ENCODE data around the gene EFTUD2. TPM values are rescaled to one million over a fixed set of nuclear protein-coding genes. Genes with fewer than 3 reads are reported as not detected.

EFTUD2 gene
- total and polyA plus RNA-seq, 9 of the 15 experiments (the other 6 are each of a cell fraction or from before 2014, with no cell fraction given): 65.8 to 362 (median 218) TPM

- TF ChIP-seq, protein P1, sequence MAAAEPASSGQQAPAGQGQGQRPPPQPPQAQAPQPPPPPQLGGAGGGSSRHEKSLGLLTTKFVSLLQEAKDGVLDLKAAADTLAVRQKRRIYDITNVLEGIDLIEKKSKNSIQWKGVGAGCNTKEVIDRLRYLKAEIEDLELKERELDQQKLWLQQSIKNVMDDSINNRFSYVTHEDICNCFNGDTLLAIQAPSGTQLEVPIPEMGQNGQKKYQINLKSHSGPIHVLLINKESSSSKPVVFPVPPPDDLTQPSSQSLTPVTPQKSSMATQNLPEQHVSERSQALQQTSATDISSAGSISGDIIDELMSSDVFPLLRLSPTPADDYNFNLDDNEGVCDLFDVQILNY (CRISPR knock-in tag; IDR thresholded peaks at IDR 0.05): no peak
- TF ChIP-seq POLR2AphosphoS5 (IDR thresholded peaks at IDR 0.05; ENCODE audit: control insufficient read depth, insufficient read depth, low read depth, low read length): peak; percentile 30; the same call in 1 of the 2 replicates
- TF ChIP-seq, protein P2, sequence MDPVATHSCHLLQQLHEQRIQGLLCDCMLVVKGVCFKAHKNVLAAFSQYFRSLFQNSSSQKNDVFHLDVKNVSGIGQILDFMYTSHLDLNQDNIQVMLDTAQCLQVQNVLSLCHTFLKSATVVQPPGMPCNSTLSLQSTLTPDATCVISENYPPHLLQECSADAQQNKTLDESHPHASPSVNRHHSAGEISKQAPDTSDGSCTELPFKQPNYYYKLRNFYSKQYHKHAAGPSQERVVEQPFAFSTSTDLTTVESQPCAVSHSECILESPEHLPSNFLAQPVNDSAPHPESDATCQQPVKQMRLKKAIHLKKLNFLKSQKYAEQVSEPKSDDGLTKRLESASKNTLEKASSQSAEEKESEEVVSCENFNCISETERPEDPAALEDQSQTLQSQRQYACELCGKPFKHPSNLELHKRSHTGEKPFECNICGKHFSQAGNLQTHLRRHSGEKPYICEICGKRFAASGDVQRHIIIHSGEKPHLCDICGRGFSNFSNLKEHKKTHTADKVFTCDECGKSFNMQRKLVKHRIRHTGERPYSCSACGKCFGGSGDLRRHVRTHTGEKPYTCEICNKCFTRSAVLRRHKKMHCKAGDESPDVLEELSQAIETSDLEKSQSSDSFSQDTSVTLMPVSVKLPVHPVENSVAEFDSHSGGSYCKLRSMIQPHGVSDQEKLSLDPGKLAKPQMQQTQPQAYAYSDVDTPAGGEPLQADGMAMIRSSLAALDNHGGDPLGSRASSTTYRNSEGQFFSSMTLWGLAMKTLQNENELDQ (CRISPR knock-in tag; IDR thresholded peaks at IDR 0.05; ENCODE audit: borderline replicate concordance): no peak
- H3K4me3 ChIP-seq: no peak overlapping the region
- no peaks in the 10 kb centered on the region for H3K27me3 ChIP-seq (ENCODE audit: control insufficient read depth in 2 of 2, insufficient read depth in 2 of 2, low read length in 2 of 2)
- no peaks in the 10 kb centered on the region for H3K9me3 ChIP-seq (replicated peaks; ENCODE audit: control insufficient read depth, insufficient read depth, low read depth, low read length)
- no peaks in the 10 kb centered on the region for H3K4me1 ChIP-seq (replicated peaks in 1 of 2; ENCODE audit: control insufficient read depth in 2 of 2, insufficient read depth in 2 of 2, low read length in 2 of 2)
- WGBS (ENCODE audit: insufficient coverage, low coverage, missing lambda C conversion rate): 86% methylated on average over 7 of the region's 7 CpGs
- H3K9me1 ChIP-seq (ENCODE audit: control insufficient read depth, insufficient read depth, low read length): no peaks in the 10 kb centered on the region
- H3K27ac ChIP-seq (ENCODE audit: extremely low read depth, low read depth, low read length): no peak overlapping the region
- intact Hi-C loops (cut with micrococcal nuclease): no loop called here
- no peak overlapping the region for H3K9ac ChIP-seq (ENCODE audit: insufficient read depth in 1 of 2, low read depth in 2 of 2, low read length in 2 of 2)
- H2AFZ ChIP-seq (ENCODE audit: low read depth, low read length): no peak overlapping the region
- H3K79me2 ChIP-seq (ENCODE audit: control insufficient read depth, insufficient read depth, low read length): no peaks in the 10 kb centered on the region
- CTCF ChIA-PET (ENCODE audit: low intra/inter-chr PET ratio): no interaction called here
- peaks cover 50% of the 10 kb centered on the region for H3K36me3 ChIP-seq (ENCODE audit: control insufficient read depth, insufficient read depth, low read length)
- no peaks in the 10 kb centered on the region; the same call in 1 of the 2 replicates for H4K20me1 ChIP-seq (replicated peaks; ENCODE audit: control insufficient read depth, insufficient read depth, low read length)
- no peak for ATAC-seq
- H3K4me2 ChIP-seq (ENCODE audit: insufficient read depth, low read length): no peak overlapping the region
- FAIRE-seq: no peak
- POLR2A ChIA-PET: interaction anchor here (0.6 to 1.1 kb wide), 2 partner anchors 9 to 288 kb away, joined by 3 read pairs; no protein-coding TSS in a partner anchor
- no peak for DNase-seq (ENCODE audit: extremely low read depth in 1 of 4, low spot score in 3 of 4)
- BruUV-seq (replicated peaks): no TSS peak
- in situ Hi-C loops (cut with MboI): no loop called here
Observed at GRCh38 chr17:44850025-44850424, 49.2 kb downstream of the EFTUD2 start.

Measured in K562 (cell line).